HUES48 (cell line): Measurements from ENCODE around the gene PLXDC2.

Source experiments
- H3K27ac ChIP-seq: one replicate; pipeline ENCODE4 v1.7.0; 2013; ENCODE audit warnings: low read depth, low read length, inconsistent platforms
- H3K27me3 ChIP-seq: 2 replicates; pipeline ENCODE4 v1.6.1; 2013; ENCODE audit warnings: mild to moderate bottlenecking, low read length; ENCODE audit not compliant: control insufficient read depth, insufficient read depth
- H3K36me3 ChIP-seq: 2 replicates; pipeline ENCODE4 v1.6.1; 2013; ENCODE audit warnings: low read length; ENCODE audit not compliant: control insufficient read depth, insufficient read depth
- H3K4me1 ChIP-seq: 2 replicates; pipeline ENCODE4 v1.6.1; 2013; ENCODE audit warnings: mild to moderate bottlenecking, low read length; ENCODE audit not compliant: control insufficient read depth, insufficient read depth
- H3K4me3 ChIP-seq: 2 replicates; pipeline ENCODE4 v1.5.1; 2013; ENCODE audit warnings: mild to moderate bottlenecking, low read depth, low read length
- H3K9ac ChIP-seq: 2 replicates; pipeline ENCODE4 v1.6.1; 2013; ENCODE audit warnings: mild to moderate bottlenecking, low read depth, low read length, moderate library complexity
- H3K9me3 ChIP-seq: 2 replicates; pipeline ENCODE4 v1.6.1; 2013; ENCODE audit warnings: low read length; ENCODE audit not compliant: control insufficient read depth, insufficient read depth

Gene PLXDC2

GRCh38 chr10:19964625-19965024 lies 148.4 kb downstream of the PLXDC2 start:
- Histone ChIP-seq H3K9me3 (no peaks in the 10 kb centered on the region), H3K4me1 (peaks cover 52% of the 10 kb centered on the region), H3K36me3 (no peaks in the 10 kb centered on the region), H3K4me3 (no peak overlapping the region), H3K27me3 (no peaks in the 10 kb centered on the region), H3K27ac (peak overlapping the region; percentile 62), H3K9ac (no peak overlapping the region)

DNA sequence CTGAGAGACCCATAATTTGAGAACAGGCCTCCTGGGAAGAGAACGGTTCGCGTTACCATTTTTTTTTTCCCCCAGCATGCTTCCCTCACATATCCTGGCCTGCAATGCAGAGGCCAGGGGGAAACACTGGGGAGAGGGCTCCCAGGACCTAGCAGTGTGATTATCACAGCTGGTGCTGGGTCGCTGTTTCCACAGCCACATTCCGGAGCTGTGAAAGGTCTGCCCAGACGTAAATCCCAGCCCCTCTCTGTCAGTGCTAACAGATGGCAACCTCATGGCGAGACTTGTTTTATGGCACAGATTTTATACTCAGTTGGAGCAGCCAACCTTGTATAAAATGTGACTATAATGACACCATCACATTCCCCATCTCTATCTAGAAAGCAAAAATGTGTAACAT lies 150.5 kb downstream of the PLXDC2 start:
- Histone ChIP-seq H3K4me1 (peaks cover 40% of the 10 kb centered on the region), H3K4me3 (no peak overlapping the region), H3K27ac (peak overlapping the region; percentile 66), H3K36me3 (no peaks in the 10 kb centered on the region), H3K9me3 (no peaks in the 10 kb centered on the region), H3K27me3 (no peaks in the 10 kb centered on the region), H3K9ac (no peak overlapping the region)

DNA sequence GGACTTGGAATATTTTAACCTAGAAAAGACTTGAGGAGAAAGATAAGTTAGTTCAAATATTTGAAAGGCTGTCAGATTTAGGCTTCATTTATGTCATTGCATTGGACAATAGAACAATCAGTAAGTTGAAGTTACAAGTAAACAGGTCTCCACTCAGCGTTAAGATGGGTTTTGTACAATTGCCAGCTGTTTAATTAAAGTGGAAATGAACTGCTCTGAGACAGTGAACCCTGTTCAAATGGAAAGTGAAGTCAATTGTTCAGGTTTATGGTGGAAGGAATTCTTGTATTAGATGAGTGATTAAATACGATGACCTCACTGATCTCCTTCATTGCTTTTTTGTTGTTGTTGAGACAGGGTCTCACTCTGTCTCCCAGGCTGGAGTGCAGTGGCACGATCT lies 151.7 kb downstream of the PLXDC2 start:
- H3K27ac ChIP-seq: no peak overlapping the region

GRCh38 chr10:19968745-19969144 lies 152.5 kb downstream of the PLXDC2 start:
- Histone ChIP-seq H3K9ac (no peak overlapping the region), H3K9me3 (no peaks in the 10 kb centered on the region), H3K4me1 (peaks cover 35% of the 10 kb centered on the region), H3K27me3 (no peaks in the 10 kb centered on the region), H3K4me3 (no peak overlapping the region), H3K27ac (no peak overlapping the region), H3K36me3 (no peaks in the 10 kb centered on the region)

More for the DNA sequence above, 151.7 kb downstream of the PLXDC2 start:
- Histone ChIP-seq H3K36me3 (no peaks in the 10 kb centered on the region), H3K9ac (no peak overlapping the region), H3K4me1 (peaks cover 37% of the 10 kb centered on the region), H3K4me3 (no peak overlapping the region), H3K27me3 (no peaks in the 10 kb centered on the region), H3K9me3 (no peaks in the 10 kb centered on the region)

GRCh38 chr10:19970256-19970655 lies 154.0 kb downstream of the PLXDC2 start:
- Histone ChIP-seq H3K27ac (no peak overlapping the region), H3K4me1 (peaks cover 20% of the 10 kb centered on the region), H3K9me3 (no peaks in the 10 kb centered on the region), H3K9ac (no peak overlapping the region), H3K36me3 (no peaks in the 10 kb centered on the region), H3K27me3 (no peaks in the 10 kb centered on the region), H3K4me3 (no peak overlapping the region)

DNA sequence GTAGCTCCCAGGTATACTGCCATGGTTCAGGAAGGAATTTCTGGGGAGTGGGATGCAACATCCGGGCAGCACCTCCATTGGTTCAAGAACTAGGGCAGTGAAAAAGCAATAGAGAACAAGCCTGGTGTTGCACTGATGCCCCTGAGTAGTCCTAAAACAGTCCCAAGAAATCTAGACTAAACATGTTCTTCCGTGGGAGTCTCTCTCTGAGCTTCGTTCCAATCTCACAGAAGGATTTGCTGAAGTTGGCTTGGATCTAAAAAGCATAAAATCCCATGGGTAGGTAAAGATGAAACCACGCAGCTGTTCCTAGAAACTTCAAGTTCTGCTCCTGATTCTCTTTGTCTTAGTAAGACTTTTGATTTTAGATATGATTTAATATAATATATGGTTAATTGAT lies 154.5 kb downstream of the PLXDC2 start:
- Histone ChIP-seq H3K4me3 (no peak overlapping the region), H3K27ac (no peak overlapping the region), H3K36me3 (no peaks in the 10 kb centered on the region), H3K9ac (no peak overlapping the region), H3K9me3 (no peaks in the 10 kb centered on the region), H3K4me1 (peaks cover 18% of the 10 kb centered on the region), H3K27me3 (no peaks in the 10 kb centered on the region)

DNA sequence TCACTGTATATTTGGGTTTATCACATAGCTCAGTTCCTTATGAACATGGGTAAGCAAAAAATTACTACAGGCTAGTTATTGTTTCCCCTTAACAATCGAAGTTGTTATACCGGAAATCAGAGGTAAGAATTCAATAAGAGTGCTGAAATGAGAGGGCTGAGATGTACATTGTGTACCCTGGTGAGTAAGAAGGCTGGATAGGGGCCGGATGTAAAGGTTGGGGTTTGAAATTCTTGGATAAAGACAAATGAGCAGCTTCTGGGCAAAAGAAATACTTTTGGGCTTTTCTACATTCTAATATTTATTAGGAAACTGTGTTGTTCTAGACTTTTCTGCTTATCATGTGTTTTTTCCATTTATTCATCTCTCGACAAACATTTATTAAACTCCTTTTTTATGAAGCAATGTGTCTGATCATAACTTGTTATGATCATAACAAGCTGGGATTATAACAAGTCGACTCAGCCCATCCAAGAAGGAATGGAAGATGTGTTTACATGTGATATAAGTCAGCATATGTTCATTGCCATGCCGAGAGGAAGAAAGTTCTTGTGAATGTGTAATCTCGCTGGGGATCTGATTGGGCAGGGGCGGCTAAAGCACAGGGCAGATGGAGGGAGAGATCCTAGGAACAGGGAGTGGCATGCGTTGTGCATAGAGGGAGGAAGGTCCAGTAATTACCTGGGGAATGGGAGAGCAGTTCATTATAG lies 155.3 kb downstream of the PLXDC2 start:
- Histone ChIP-seq H3K4me1 (peaks cover 15% of the 10 kb centered on the region), H3K27ac (no peak overlapping the region), H3K27me3 (no peaks in the 10 kb centered on the region), H3K36me3 (no peaks in the 10 kb centered on the region), H3K9ac (no peak overlapping the region), H3K4me3 (no peak overlapping the region), H3K9me3 (no peaks in the 10 kb centered on the region)

GRCh38 chr10:19974138-19974537 lies 157.9 kb downstream of the PLXDC2 start:
- H3K9me3 ChIP-seq: no peaks in the 10 kb centered on the region
- H3K27ac ChIP-seq: no peak overlapping the region
- H3K27me3 ChIP-seq: no peaks in the 10 kb centered on the region
- H3K36me3 ChIP-seq: no peaks in the 10 kb centered on the region
- peaks cover 6% of the 10 kb centered on the region; the same call in 1 of the 2 replicates for H3K4me1 ChIP-seq
- no peak overlapping the region for H3K4me3 ChIP-seq
- no peak overlapping the region for H3K9ac ChIP-seq

GRCh38 chr10:19974554-19974953 lies 158.3 kb downstream of the PLXDC2 start:
- Histone ChIP-seq H3K27ac (no peak overlapping the region), H3K27me3 (no peaks in the 10 kb centered on the region), H3K4me1 (peaks cover 10% of the 10 kb centered on the region; the same call in 1 of the 2 replicates), H3K4me3 (no peak overlapping the region), H3K9me3 (no peaks in the 10 kb centered on the region), H3K9ac (no peak overlapping the region), H3K36me3 (no peaks in the 10 kb centered on the region)

- Histone ChIP-seq H3K4me3 (no peak overlapping the region), H3K9ac (no peak overlapping the region), H3K9me3 (no peaks in the 10 kb centered on the region), H3K27ac (no peak overlapping the region), H3K36me3 (no peaks in the 10 kb centered on the region), H3K4me1 (peaks cover 15% of the 10 kb centered on the region; the same call in 1 of the 2 replicates), H3K27me3 (no peaks in the 10 kb centered on the region)
Measured at GRCh38 chr10:19977097-19977521, 160.9 kb downstream of the PLXDC2 start.

- Histone ChIP-seq H3K9me3 (no peaks in the 10 kb centered on the region), H3K4me1 (peaks cover 37% of the 10 kb centered on the region)
Measured at GRCh38 chr10:19979628-19980027, 163.4 kb downstream of the PLXDC2 start.

More at GRCh38 chr10:19979628-19980027, 163.4 kb downstream of the PLXDC2 start:
- H3K27me3 ChIP-seq: no peaks in the 10 kb centered on the region
- no peaks in the 10 kb centered on the region for H3K36me3 ChIP-seq
- no peak overlapping the region for H3K9ac ChIP-seq
- no peak overlapping the region for H3K27ac ChIP-seq
- no peak overlapping the region for H3K4me3 ChIP-seq
